Measurements from ENCODE around the gene PCDHGB5. TPM values are rescaled to one million over a fixed set of nuclear protein-coding genes. Genes with fewer than 3 reads are reported as not detected.
"Not testable (repeated sequence)": the region's sequence is repeated elsewhere in the genome, so short reads cannot be mapped to it uniquely, and the experiment has no call there.

Gene PCDHGB5
- total RNA-seq, 1 experiment from 2014 or later, result 0.50 TPM

DNA sequence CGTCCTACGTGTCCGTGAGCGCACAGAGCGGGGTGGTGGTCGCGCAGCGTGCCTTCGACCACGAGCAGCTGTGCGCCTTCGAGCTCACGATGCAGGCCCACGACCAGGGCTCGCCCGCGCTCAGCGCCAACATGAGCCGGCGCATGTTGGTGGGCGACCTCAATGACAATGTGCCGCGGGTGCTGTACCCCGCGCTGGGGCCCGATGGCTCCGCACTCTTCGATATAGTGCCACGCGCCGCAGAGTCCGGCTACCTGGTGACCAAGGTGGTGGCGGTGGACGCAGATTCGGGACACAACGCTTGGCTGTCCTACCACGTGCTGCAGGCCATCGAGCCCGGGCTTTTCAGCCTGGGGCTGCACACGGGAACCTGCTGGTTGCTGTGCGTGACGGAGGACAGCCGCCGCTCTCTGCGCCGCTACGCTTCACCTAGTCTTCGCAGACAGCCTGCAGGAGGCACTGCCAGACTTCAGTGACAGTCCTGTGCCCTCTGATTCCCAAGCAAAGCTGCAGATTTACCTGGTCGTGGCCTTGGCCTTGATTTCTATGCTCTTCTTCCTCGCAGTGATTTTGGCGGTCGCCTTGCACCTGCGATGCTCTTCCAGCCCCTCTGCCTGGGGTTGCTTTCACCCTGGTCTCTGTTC is 30.2 kb downstream of the PCDHGB5 start:
- in situ Hi-C loops (cut with HindIII; ENCODE audit: low pct_unique_long_range_greater_than_20kb, low sequenced_read_pairs), result no loop called here

DNA sequence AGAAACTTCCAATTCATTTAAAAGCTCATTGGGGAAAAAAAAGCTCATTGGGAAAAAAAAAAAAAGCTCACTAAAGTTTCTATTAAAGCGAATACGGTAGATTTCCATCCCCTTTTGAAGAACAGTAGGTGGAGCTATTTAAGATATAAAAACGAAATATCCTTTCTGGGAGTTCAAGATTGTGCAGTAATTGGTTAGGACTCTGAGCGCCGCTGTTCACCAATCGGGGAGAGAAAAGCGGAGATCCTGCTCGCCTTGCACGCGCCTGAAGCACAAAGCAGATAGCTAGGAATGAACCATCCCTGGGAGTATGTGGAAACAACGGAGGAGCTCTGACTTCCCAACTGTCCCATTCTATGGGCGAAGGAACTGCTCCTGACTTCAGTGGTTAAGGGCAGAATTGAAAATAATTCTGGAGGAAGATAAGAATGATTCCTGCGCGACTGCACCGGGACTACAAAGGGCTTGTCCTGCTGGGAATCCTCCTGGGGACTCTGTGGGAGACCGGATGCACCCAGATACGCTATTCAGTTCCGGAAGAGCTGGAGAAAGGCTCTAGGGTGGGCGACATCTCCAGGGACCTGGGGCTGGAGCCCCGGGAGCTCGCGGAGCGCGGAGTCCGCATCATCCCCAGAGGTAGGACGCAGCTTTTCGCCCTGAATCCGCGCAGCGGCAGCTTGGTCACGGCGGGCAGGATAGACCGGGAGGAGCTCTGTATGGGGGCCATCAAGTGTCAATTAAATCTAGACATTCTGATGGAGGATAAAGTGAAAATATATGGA is 32.8 kb downstream of the PCDHGB5 start, which contains the start of gene PCDHGA12:
TSS of gene PCDHGA12 (plus strand) at position 176 of the 782 bp plus-strand sequence. CDS start at position 429, 253 bp downstream.
- in situ Hi-C loops (cut with HindIII; ENCODE audit: low pct_unique_long_range_greater_than_20kb, low sequenced_read_pairs), result no loop called here
- peak; percentile 86 for DNase-seq (ENCODE audit: low read depth, low spot score)

More for the DNA sequence above, 30.2 kb downstream of the PCDHGB5 start:
- DNase-seq (ENCODE audit: low read depth, low spot score), result no peak

DNA sequence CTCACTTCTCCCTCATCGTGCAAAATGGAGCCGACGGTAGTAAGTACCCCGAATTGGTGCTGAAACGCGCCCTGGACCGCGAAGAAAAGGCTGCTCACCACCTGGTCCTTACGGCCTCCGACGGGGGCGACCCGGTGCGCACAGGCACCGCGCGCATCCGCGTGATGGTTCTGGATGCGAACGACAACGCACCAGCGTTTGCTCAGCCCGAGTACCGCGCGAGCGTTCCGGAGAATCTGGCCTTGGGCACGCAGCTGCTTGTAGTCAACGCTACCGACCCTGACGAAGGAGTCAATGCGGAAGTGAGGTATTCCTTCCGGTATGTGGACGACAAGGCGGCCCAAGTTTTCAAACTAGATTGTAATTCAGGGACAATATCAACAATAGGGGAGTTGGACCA is 33.5 kb downstream of the PCDHGB5 start:
- in situ Hi-C loops (cut with HindIII; ENCODE audit: low pct_unique_long_range_greater_than_20kb, low sequenced_read_pairs), result no loop called here

DNA sequence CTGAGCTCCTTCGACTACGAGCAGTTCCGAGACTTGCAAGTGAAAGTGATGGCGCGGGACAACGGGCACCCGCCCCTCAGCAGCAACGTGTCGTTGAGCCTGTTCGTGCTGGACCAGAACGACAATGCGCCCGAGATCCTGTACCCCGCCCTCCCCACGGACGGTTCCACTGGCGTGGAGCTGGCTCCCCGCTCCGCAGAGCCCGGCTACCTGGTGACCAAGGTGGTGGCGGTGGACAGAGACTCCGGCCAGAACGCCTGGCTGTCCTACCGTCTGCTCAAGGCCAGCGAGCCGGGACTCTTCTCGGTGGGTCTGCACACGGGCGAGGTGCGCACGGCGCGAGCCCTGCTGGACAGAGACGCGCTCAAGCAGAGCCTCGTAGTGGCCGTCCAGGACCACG is 34.6 kb downstream of the PCDHGB5 start:
- in situ Hi-C loops (cut with HindIII; ENCODE audit: low pct_unique_long_range_greater_than_20kb, low sequenced_read_pairs); DNase-seq (ENCODE audit: low read depth, low spot score): not testable (repeated sequence)

More for the DNA sequence above, 33.5 kb downstream of the PCDHGB5 start:
- DNase-seq (ENCODE audit: low read depth, low spot score), result no peak

DNA sequence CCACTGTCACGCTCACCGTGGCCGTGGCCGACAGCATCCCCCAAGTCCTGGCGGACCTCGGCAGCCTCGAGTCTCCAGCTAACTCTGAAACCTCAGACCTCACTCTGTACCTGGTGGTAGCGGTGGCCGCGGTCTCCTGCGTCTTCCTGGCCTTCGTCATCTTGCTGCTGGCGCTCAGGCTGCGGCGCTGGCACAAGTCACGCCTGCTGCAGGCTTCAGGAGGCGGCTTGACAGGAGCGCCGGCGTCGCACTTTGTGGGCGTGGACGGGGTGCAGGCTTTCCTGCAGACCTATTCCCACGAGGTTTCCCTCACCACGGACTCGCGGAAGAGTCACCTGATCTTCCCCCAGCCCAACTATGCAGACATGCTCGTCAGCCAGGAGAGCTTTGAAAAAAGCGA is 35.0 kb downstream of the PCDHGB5 start:
- DNase-seq (ENCODE audit: low read depth, low spot score); in situ Hi-C loops (cut with HindIII; ENCODE audit: low pct_unique_long_range_greater_than_20kb, low sequenced_read_pairs): not testable (repeated sequence)

DNA sequence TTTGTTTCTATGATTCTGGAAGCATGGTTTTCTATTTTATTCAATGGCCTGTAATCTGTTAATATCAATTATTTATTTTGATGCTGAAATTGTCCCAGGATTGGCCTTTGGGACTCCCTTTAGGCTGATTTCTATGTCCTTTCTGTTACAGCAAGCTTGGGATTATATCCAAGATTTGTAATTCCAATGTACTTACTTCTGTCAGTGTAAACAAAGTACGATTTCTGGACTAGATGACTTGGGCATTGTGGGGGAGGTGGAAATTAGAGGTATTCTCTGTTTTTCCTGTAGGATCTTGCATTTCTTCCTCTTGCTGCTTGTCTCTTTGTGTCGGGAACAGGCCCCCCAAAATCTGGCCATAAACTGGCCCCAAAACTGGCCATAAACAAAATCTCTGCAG is 36.3 kb downstream of the PCDHGB5 start:
- in situ Hi-C loops (cut with HindIII; ENCODE audit: low pct_unique_long_range_greater_than_20kb, low sequenced_read_pairs), result no loop called here
- DNase-seq (ENCODE audit: low read depth, low spot score), result no peak

DNA sequence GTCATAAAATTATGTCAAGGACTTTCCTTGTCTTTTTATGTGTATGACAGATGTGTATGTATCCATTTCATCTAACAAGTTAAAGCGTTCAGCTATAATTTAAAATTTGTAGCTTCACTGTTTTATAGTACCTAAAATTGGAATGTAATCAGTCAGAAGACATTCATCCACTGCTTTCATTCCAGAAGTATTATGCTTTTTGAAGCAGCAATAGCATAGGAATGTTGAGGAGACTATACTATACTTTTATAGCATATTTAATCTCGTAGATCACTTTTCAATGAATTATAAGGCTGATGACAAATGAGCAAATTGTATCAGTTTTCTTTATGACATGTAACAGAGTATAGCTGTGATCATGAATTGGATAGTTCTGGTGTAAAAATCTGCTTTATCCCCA is 39.5 kb downstream of the PCDHGB5 start:
- in situ Hi-C loops (cut with HindIII; ENCODE audit: low pct_unique_long_range_greater_than_20kb, low sequenced_read_pairs), result no loop called here
- no peak for DNase-seq (ENCODE audit: low read depth, low spot score)

DNA sequence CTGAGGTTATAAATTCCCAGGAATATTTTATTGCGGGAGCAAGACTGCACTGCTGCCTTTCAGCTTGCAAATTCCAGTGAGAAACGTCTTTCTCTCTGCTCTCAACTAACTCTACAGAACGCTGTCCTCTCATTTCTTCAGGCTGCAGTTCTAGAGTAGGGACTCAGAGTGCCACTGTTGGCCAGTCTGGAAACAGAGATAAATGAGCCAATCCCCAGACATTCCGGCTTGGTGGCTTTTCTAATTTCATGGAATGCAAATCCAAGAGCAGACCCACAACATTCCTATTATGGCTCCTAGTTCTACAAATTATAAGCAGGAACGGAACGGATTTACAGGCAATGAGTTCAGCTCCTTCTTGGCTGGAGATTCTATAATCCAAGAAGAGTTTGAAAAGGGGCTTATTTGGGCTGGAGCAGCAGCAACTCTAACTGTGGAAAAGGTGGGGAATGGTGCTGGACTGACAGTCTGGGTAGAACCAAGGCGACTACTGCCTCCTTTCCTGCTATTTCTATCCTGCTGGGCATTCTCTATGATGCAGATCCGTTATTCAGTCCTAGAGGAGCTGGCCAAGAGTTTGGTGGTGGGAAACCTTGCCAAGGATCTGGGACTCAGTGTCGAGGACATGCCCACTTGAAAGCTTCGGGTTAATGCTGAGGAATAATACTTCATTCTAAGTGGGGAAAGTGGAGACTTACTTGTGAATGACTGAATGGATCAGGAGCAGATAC is 41.8 kb downstream of the PCDHGB5 start:
- in situ Hi-C loops (cut with HindIII; ENCODE audit: low pct_unique_long_range_greater_than_20kb, low sequenced_read_pairs), result no loop called here
- no peak for DNase-seq (ENCODE audit: low read depth, low spot score)

DNA sequence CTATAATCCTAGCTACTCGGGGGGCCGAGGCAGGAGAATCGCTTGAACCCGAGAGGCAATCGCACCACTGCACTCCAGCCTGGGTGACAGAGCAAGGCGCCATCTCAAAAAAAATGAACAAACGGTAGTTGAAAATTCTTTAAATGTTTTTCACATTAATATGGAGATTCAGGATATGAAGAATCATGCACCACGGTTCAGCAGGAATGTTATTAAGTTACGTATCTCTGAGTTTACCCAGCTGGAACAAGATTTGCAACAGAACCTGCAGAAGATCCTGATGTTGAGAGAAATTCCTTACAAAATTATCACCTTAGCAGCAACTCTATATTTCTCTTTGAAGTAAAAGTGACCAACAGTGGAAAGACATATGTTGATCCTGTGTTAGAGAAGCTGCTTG is 42.6 kb downstream of the PCDHGB5 start:
- DNase-seq (ENCODE audit: low read depth, low spot score), result no peak
- in situ Hi-C loops (cut with HindIII; ENCODE audit: low pct_unique_long_range_greater_than_20kb, low sequenced_read_pairs), result no loop called here

DNA sequence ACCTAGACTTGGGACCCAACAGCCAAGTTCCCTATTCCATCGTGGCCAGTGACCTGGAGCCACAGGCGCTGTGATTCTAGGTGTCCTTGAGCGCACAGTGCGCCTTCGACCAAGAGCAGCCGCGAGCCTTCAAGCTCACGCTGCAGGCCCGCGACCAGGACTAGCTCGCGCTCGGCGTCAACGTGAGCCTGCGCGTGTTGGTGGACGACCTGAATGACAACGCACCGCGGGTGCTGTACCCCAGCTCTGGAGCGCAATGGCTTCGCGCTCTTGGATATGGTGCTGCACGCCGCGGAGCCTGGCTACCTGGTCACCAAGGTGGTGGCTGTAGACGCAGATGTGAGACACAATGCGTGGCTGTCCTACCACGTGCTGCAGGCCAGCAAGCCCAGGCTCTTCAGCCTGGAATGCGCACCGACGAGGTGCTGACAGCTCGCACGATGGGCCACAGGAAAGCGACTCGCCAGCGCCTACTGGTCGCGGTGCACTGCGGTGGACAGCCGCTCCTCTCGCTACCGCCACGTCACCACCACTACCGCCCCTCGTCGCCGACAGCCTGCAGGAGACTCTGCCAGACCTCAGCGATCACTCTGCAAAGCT is 43.9 kb downstream of the PCDHGB5 start:
- in situ Hi-C loops (cut with HindIII; ENCODE audit: low pct_unique_long_range_greater_than_20kb, low sequenced_read_pairs), result no loop called here
- no peak for DNase-seq (ENCODE audit: low read depth, low spot score)

Other genes starting within 250 kb of the PCDHGB5 start
- gene PCDHB6, start 247.9 kb upstream of the PCDHGB5 start, total RNA-seq (2014; rRNA removed; shearing (Covaris generic)), result 0.21 and 0.43 TPM in 2 replicates
- gene PCDHB7, start 225.3 kb upstream of the PCDHGB5 start, total RNA-seq (2014; rRNA removed; shearing (Covaris generic)), result 0.24 and 0.29 TPM in 2 replicates
- gene PCDHB8, start 220.2 kb upstream of the PCDHGB5 start, total RNA-seq (2014; rRNA removed; shearing (Covaris generic)), result 0.43 and 0.74 TPM in 2 replicates
- 0.55 and 0.75 TPM in 2 replicates for gene PCDHB16, start 215.6 kb upstream of the PCDHGB5 start, total RNA-seq (2014; rRNA removed; shearing (Covaris generic))
- 0.05 and 0.90 TPM in 2 replicates for gene PCDHB9, start 210.8 kb upstream of the PCDHGB5 start, total RNA-seq (2014; rRNA removed; shearing (Covaris generic))
- gene PCDHB10, start 205.6 kb upstream of the PCDHGB5 start, total RNA-seq (2014; rRNA removed; shearing (Covaris generic)), result 0.37 and 0.40 TPM in 2 replicates
- 0.55 and 0.75 TPM in 2 replicates for gene PCDHB11, start 198.3 kb upstream of the PCDHGB5 start, total RNA-seq (2014; rRNA removed; shearing (Covaris generic))
- gene PCDHB12, start 189.2 kb upstream of the PCDHGB5 start, total RNA-seq (2014; rRNA removed; shearing (Covaris generic)), result 0.24 and 0.42 TPM in 2 replicates
- gene PCDHB13, start 184.0 kb upstream of the PCDHGB5 start, total RNA-seq (2014; rRNA removed; shearing (Covaris generic)), result 0.66 and 0.77 TPM in 2 replicates
- gene PCDHB14, start 174.6 kb upstream of the PCDHGB5 start, total RNA-seq (2014; rRNA removed; shearing (Covaris generic)), result 0.24 and 0.40 TPM in 2 replicates
- gene PCDHB15, start 152.6 kb upstream of the PCDHGB5 start, total RNA-seq (2014; rRNA removed; shearing (Covaris generic)), result 1.1 and 1.6 TPM in 2 replicates
- 0.11 TPM in 1 of 2 replicates, not detected in the other for gene SLC25A2, start 93.9 kb upstream of the PCDHGB5 start, total RNA-seq (2014; rRNA removed; shearing (Covaris generic))
- 60.5 and 60.9 TPM in 2 replicates for gene TAF7, start 77.2 kb upstream of the PCDHGB5 start, total RNA-seq (2014; rRNA removed; shearing (Covaris generic))
- 0.63 and 0.67 TPM in 2 replicates for gene PCDHGA1, start 67.4 kb upstream of the PCDHGB5 start, total RNA-seq (2014; rRNA removed; shearing (Covaris generic))
- gene PCDHGA2, start 59.2 kb upstream of the PCDHGB5 start, total RNA-seq (2014; rRNA removed; shearing (Covaris generic)), result 1.7 and 2.0 TPM in 2 replicates
- gene PCDHGA3, start 54.1 kb upstream of the PCDHGB5 start, total RNA-seq (2014; rRNA removed; shearing (Covaris generic)), result 0.32 TPM in 1 of 2 replicates, not detected in the other
- gene PCDHGB1, start 47.8 kb upstream of the PCDHGB5 start, total RNA-seq (2014; rRNA removed; shearing (Covaris generic)), result 1.2 and 1.6 TPM in 2 replicates
- 1.4 and 1.6 TPM in 2 replicates for gene PCDHGA4, start 42.9 kb upstream of the PCDHGB5 start, total RNA-seq (2014; rRNA removed; shearing (Covaris generic))
- 1.5 and 1.7 TPM in 2 replicates for gene PCDHGB2, start 38.0 kb upstream of the PCDHGB5 start, total RNA-seq (2014; rRNA removed; shearing (Covaris generic))
- gene PCDHGA5, start 33.8 kb upstream of the PCDHGB5 start, total RNA-seq (2014; rRNA removed; shearing (Covaris generic)), result 0.56 and 0.66 TPM in 2 replicates
- gene PCDHGB3, start 27.7 kb upstream of the PCDHGB5 start, total RNA-seq (2014; rRNA removed; shearing (Covaris generic)), result 0.21 and 0.53 TPM in 2 replicates
- gene PCDHGA6, start 24.1 kb upstream of the PCDHGB5 start, total RNA-seq (2014; rRNA removed; shearing (Covaris generic)), result 1.8 and 2.4 TPM in 2 replicates
- 0.71 and 1.6 TPM in 2 replicates for gene PCDHGA7, start 15.2 kb upstream of the PCDHGB5 start, total RNA-seq (2014; rRNA removed; shearing (Covaris generic))
- 0.08 and 0.26 TPM in 2 replicates for gene PCDHGB4, start 10.2 kb upstream of the PCDHGB5 start, total RNA-seq (2014; rRNA removed; shearing (Covaris generic))
- 0.05 and 0.13 TPM in 2 replicates for gene PCDHGA8, start 5.3 kb upstream of the PCDHGB5 start, total RNA-seq (2014; rRNA removed; shearing (Covaris generic))
- 0.03 and 0.45 TPM in 2 replicates for gene PCDHGA9, start 4.8 kb downstream of the PCDHGB5 start, total RNA-seq (2014; rRNA removed; shearing (Covaris generic))
- 0.21 and 0.40 TPM in 2 replicates for gene PCDHGB6, start 10.1 kb downstream of the PCDHGB5 start, total RNA-seq (2014; rRNA removed; shearing (Covaris generic))
- 0.18 and 0.21 TPM in 2 replicates for gene PCDHGA10, start 15.0 kb downstream of the PCDHGB5 start, total RNA-seq (2014; rRNA removed; shearing (Covaris generic))
- gene PCDHGB7, start 19.7 kb downstream of the PCDHGB5 start, total RNA-seq (2014; rRNA removed; shearing (Covaris generic)), result 7.4 and 8.6 TPM in 2 replicates
- 0.21 and 0.58 TPM in 2 replicates for gene PCDHGA11, start 23.1 kb downstream of the PCDHGB5 start, total RNA-seq (2014; rRNA removed; shearing (Covaris generic))
- gene PCDHGA12, start 32.6 kb downstream of the PCDHGB5 start, total RNA-seq (2014; rRNA removed; shearing (Covaris generic)), result 10.0 and 13.8 TPM in 2 replicates
- gene PCDHGC3, start 78.0 kb downstream of the PCDHGB5 start, total RNA-seq (2014; rRNA removed; shearing (Covaris generic)), result 9.8 and 12.5 TPM in 2 replicates
- 0.11 TPM in 1 of 2 replicates, not detected in the other for gene PCDHGC4, start 87.1 kb downstream of the PCDHGB5 start, total RNA-seq (2014; rRNA removed; shearing (Covaris generic))
- gene PCDHGC5, start 91.1 kb downstream of the PCDHGB5 start, total RNA-seq (2014; rRNA removed; shearing (Covaris generic)), result 0.05 and 0.19 TPM in 2 replicates
- gene DIAPH1, start 221.1 kb downstream of the PCDHGB5 start, total RNA-seq (2014; rRNA removed; shearing (Covaris generic)), result 32.8 TPM in 2 replicates
- 45.2 and 55.1 TPM in 2 replicates for gene HDAC3, start 238.9 kb downstream of the PCDHGB5 start, total RNA-seq (2014; rRNA removed; shearing (Covaris generic))
- gene RELL2, start 239.1 kb downstream of the PCDHGB5 start, total RNA-seq (2014; rRNA removed; shearing (Covaris generic)), result 6.2 and 7.9 TPM in 2 replicates

Data from SK-MEL-5 (cell line).